HEK293 (cell line): ENCODE measurements around the gene RNF217.
A peak's percentile ranks its signal among the peaks of the same experiment; 100 is the strongest.

Experiments used
- CTCF ChIA-PET: fragments of 350-600 bp; formaldehyde crosslinking; extraction: SDS; loops from one replicate; lab custom pipeline; 2021; ENCODE audit warnings: antibody characterized with exemption; lab: Yijun Ruan, JAX
- POLR2A ChIA-PET: fragments of 300-600 bp; formaldehyde crosslinking; extraction: SDS; loops from one replicate; lab custom pipeline; 2020; ENCODE audit warnings: antibody characterized with exemption, inconsistent platforms; lab: Yijun Ruan, JAX
- H3K27ac ChIP-seq: fragments of 200-500 bp; sonication (Bioruptor generic); 2 replicates; pipeline ENCODE4 v1.5.1; 2014; ENCODE audit warnings: low read depth, low read length, control low read depth, inconsistent platforms; ENCODE audit errors: extremely low read depth
- H3K36me3 ChIP-seq, 2 experiments: fragments of 200-500 bp in 1 of 2; sonication (Bioruptor generic) in 1 of 2; 1 replicate in 1 of 2; 2 replicates in 1 of 2; pipeline ENCODE4 v1.5.1; 2014 to 2017; ENCODE audit warnings: inconsistent platforms in 2 of 2, low read length in 2 of 2; ENCODE audit not compliant: control insufficient read depth in 2 of 2, insufficient read depth in 1 of 2
- H3K4me1 ChIP-seq: fragments of 200-500 bp; sonication (Bioruptor generic); 2 replicates; pipeline ENCODE4 v1.5.1; 2014; ENCODE audit warnings: mild to moderate bottlenecking, low read length, inconsistent platforms; ENCODE audit not compliant: control insufficient read depth, insufficient read depth
- H3K4me3 ChIP-seq: 2 replicates; pipeline ENCODE4 v1.5.1; 2011; ENCODE audit warnings: low read depth, mild to moderate bottlenecking, control low read depth, low read length, moderate library complexity
- H3K9me3 ChIP-seq: fragments of 200-500 bp; sonication (Bioruptor generic); 2 replicates; pipeline ENCODE4 v1.5.1; 2014; ENCODE audit warnings: low read depth, low read length, inconsistent platforms; ENCODE audit not compliant: control insufficient read depth, insufficient read depth
- EGR2 ChIP-seq: fragments of 450-650 bp; formaldehyde crosslinking; IDR thresholded peaks from 2 replicates; pipeline ENCODE4 v1.5.1; 2016; ENCODE audit warnings: low read depth, missing biosample characterization, missing genetic modification characterization
- GLIS1 ChIP-seq: fragments of 450-650 bp; formaldehyde crosslinking; IDR thresholded peaks from 2 replicates; pipeline ENCODE4 v1.5.1; 2016; ENCODE audit warnings: missing biosample characterization, missing genetic modification characterization
- KLF16 ChIP-seq: fragments of 450-650 bp; formaldehyde crosslinking; IDR thresholded peaks from 2 replicates; pipeline ENCODE4 v1.5.1; 2017; ENCODE audit warnings: missing biosample characterization, missing genetic modification characterization
- OSR2 ChIP-seq: fragments of 450-650 bp; formaldehyde crosslinking; IDR thresholded peaks from 2 replicates; pipeline ENCODE4 v1.5.1; 2016; ENCODE audit warnings: missing biosample characterization, missing genetic modification characterization
- SALL2 ChIP-seq: fragments of 450-650 bp; formaldehyde crosslinking; IDR thresholded peaks from 2 replicates; pipeline ENCODE4 v1.5.0; 2017; ENCODE audit warnings: missing biosample characterization, mild to moderate bottlenecking, missing genetic modification characterization, borderline replicate concordance
- SETDB1 ChIP-seq: IDR thresholded peaks from one replicate; pipeline ENCODE4 v1.6.1; 2017; ENCODE audit warnings: mild to moderate bottlenecking, low read length, moderate library complexity, mixed read lengths; ENCODE audit not compliant: insufficient read length
- SP3 ChIP-seq: fragments of 450-650 bp; formaldehyde crosslinking; IDR thresholded peaks from 2 replicates; pipeline ENCODE4 v1.5.1; 2016; ENCODE audit warnings: missing biosample characterization, missing genetic modification characterization
- SP7 ChIP-seq: fragments of 450-650 bp; formaldehyde crosslinking; IDR thresholded peaks from 2 replicates; pipeline ENCODE4 v1.5.1; 2016; ENCODE audit warnings: missing biosample characterization, missing genetic modification characterization
- ZFHX2 ChIP-seq: fragments of 450-650 bp; formaldehyde crosslinking; conservative IDR thresholded peaks from 2 replicates; pipeline ENCODE4 v1.5.1; 2016; ENCODE audit warnings: missing biosample characterization, missing genetic modification characterization
- ZFP3 ChIP-seq: fragments of 450-650 bp; formaldehyde crosslinking; IDR thresholded peaks from 2 replicates; pipeline ENCODE4 v1.5.1; 2016; ENCODE audit warnings: low read depth, missing biosample characterization, missing genetic modification characterization
- ZNF121 ChIP-seq: fragments of 450-650 bp; formaldehyde crosslinking; IDR thresholded peaks from 2 replicates; pipeline ENCODE4 v1.5.1; 2016; ENCODE audit warnings: missing biosample characterization, missing genetic modification characterization
- ZNF214 ChIP-seq: fragments of 450-650 bp; formaldehyde crosslinking; IDR thresholded peaks from 2 replicates; pipeline ENCODE4 v1.5.1; 2017; ENCODE audit warnings: missing biosample characterization, mild to moderate bottlenecking, missing genetic modification characterization, borderline replicate concordance
- ZNF292 ChIP-seq: fragments of 450-650 bp; formaldehyde crosslinking; IDR thresholded peaks from 2 replicates; pipeline ENCODE4 v1.5.1; 2016; ENCODE audit warnings: low read depth, missing biosample characterization, missing genetic modification characterization, borderline replicate concordance
- ZNF37A ChIP-seq: fragments of 450-650 bp; IDR thresholded peaks from 2 replicates; pipeline ENCODE4 v1.5.1; 2018; ENCODE audit warnings: missing biosample characterization, missing genetic modification characterization
- ZNF391 ChIP-seq: fragments of 450-650 bp; formaldehyde crosslinking; IDR thresholded peaks from 2 replicates; pipeline ENCODE4 v1.5.1; 2016; ENCODE audit warnings: low read depth, missing biosample characterization, missing genetic modification characterization, borderline replicate concordance
- ZNF548 ChIP-seq: fragments of 450-650 bp; formaldehyde crosslinking; IDR thresholded peaks from 2 replicates; pipeline ENCODE4 v1.5.1; 2016; ENCODE audit warnings: missing biosample characterization, missing genetic modification characterization
- ZNF555 ChIP-seq: fragments of 450-650 bp; formaldehyde crosslinking; conservative IDR thresholded peaks from 2 replicates; pipeline ENCODE4 v1.5.1; 2017; ENCODE audit warnings: missing biosample characterization, mild to moderate bottlenecking, missing genetic modification characterization, inconsistent platforms
- ZNF560 ChIP-seq: fragments of 450-650 bp; formaldehyde crosslinking; IDR thresholded peaks from 2 replicates; pipeline ENCODE4 v1.5.1; 2017; ENCODE audit warnings: missing biosample characterization, missing genetic modification characterization, borderline replicate concordance
- ZNF596 ChIP-seq: fragments of 450-650 bp; IDR thresholded peaks from 2 replicates; pipeline ENCODE4 v1.5.0; 2018; ENCODE audit warnings: missing biosample characterization, mild to moderate bottlenecking, missing genetic modification characterization, moderate library complexity
- ZNF785 ChIP-seq: fragments of 450-650 bp; formaldehyde crosslinking; IDR thresholded peaks from 2 replicates; pipeline ENCODE4 v1.5.1; 2016; ENCODE audit warnings: missing biosample characterization, missing genetic modification characterization
- ZSCAN30 ChIP-seq: fragments of 450-650 bp; IDR thresholded peaks from 2 replicates; pipeline ENCODE4 v1.5.1; 2018; ENCODE audit warnings: missing biosample characterization, mild to moderate bottlenecking, missing genetic modification characterization, moderate library complexity
- TF ChIP-seq, protein P1 (sequence below): fragments of 450-650 bp; formaldehyde crosslinking; IDR thresholded peaks from 2 replicates; pipeline ENCODE4 v1.5.1; 2017; ENCODE audit warnings: missing biosample characterization, missing genetic modification characterization
- TF ChIP-seq, protein P2 (sequence below): fragments of 450-650 bp; formaldehyde crosslinking; IDR thresholded peaks from 2 replicates; pipeline ENCODE4 v1.5.1; 2016; ENCODE audit warnings: missing biosample characterization, missing genetic modification characterization, low read depth
- TF ChIP-seq, protein P3 (sequence below): fragments of 450-650 bp; formaldehyde crosslinking; IDR thresholded peaks from 2 replicates; pipeline ENCODE4 v1.5.1; 2016; ENCODE audit warnings: missing biosample characterization, missing genetic modification characterization
- TF ChIP-seq, protein P4 (sequence below): fragments of 450-650 bp; formaldehyde crosslinking; IDR thresholded peaks from 2 replicates; pipeline ENCODE4 v1.5.1; 2016; ENCODE audit warnings: missing biosample characterization, missing genetic modification characterization

Gene RNF217

DNA sequence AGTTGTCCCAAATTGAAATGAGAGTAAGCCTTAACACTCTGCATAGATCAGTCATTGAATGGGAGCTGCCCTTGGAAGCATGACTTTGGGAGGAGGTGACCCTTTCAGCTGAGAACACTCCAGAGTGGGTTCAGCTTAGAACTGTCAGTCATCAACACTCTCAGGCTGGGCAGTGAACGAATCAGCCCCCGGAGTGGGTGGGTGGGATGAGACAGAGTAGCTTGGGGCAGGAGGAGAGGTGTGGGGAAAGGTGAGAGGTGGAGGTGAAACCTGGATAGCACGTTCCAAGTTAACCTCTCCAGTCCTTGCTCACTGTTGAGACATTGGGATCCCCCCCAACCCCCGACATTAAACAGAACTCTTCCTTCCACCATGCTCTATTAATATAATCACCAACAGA is 136.0 kb downstream of the RNF217 start:
- H3K27ac ChIP-seq, result no peak overlapping the region
- peaks cover 3% of the 10 kb centered on the region for H3K4me1 ChIP-seq
- H3K4me3 ChIP-seq, result no peak overlapping the region
- POLR2A ChIA-PET, result no interaction called here
- no peaks in the 10 kb centered on the region for H3K9me3 ChIP-seq
- CTCF ChIA-PET, result interaction anchor here (1.4 to 4.3 kb wide), 2 partner anchors 15 to 32 kb away, joined by 4 to 28 read pairs; no protein-coding TSS in a partner anchor
- TF ChIP-seq EGR2 (tag by site-specific recombination) (peak; percentile 74; the same call in 1 of the 2 replicates), SP3 (tag by site-specific recombination) (no peak), ZFHX2 (peak; percentile 50; the same call in 1 of the 2 replicates)
- TF ChIP-seq, protein P1, sequence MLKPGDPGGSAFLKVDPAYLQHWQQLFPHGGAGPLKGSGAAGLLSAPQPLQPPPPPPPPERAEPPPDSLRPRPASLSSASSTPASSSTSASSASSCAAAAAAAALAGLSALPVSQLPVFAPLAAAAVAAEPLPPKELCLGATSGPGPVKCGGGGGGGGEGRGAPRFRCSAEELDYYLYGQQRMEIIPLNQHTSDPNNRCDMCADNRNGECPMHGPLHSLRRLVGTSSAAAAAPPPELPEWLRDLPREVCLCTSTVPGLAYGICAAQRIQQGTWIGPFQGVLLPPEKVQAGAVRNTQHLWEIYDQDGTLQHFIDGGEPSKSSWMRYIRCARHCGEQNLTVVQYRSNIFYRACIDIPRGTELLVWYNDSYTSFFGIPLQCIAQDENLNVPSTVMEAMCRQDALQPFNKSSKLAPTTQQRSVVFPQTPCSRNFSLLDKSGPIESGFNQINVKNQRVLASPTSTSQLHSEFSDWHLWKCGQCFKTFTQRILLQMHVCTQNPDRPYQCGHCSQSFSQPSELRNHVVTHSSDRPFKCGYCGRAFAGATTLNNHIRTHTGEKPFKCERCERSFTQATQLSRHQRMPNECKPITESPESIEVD (tag by site-specific recombination), result no peak
- H3K36me3 ChIP-seq, result no peaks in the 10 kb centered on the region

DNA sequence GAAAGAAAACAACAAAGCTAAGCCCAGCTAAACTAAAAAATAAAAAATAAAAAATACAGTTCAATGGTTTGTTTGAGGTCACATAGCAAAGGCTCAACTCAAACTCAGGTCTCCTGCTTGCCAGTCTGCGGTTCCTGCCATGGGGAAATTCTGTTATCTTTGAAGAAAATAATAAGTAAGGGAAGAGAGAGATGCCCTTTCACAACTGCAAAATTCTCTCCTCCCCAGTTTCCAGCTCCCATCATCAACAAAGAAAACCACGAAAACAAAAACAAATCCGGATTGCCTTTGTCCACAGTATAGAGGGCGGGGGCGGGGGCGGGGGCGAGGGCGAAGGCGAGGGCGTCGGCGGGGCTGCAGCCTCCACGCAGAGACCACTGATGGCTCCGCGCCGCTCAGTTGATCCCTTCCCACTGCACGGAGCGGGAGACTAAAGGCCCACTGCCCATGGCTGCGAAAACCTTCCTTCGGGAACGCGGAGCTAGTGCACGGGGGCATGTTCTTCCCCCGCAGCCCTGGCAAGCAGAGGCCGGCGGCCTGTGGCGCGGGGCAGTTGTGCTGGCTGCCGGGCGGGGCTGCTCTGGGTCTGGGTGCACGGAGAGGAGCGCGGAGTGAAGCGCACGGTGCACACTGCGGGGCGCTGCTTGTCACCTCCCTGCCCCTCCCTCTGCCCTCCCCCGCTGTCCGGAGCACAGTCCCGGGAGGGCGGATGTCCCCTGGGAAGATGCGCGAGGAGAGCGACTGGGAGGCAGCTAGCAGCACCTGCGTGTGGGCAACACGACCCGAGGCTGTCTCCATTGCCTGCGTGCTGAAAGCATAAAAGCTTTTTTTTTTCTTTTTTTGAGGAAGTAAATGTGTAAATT is 137.2 kb downstream of the RNF217 start:
- ChIA-PET POLR2A (interaction anchor here (0.6 to 1.8 kb wide), 6 partner anchors 13 to 138 kb away, joined by 3 to 8 read pairs (median 4); no protein-coding TSS in a partner anchor), CTCF (interaction anchor here (0.7 to 4.3 kb wide), 4 partner anchors 10 to 195 kb away, joined by 3 to 28 read pairs (median 5); no protein-coding TSS in a partner anchor)
- TF ChIP-seq ZNF548 (no peak), SP7 (tag by site-specific recombination) (peak; percentile 79), SALL2 (tag by site-specific recombination) (no peak), ZNF555 (tag by site-specific recombination) (no peak), ZNF214 (tag by site-specific recombination) (no peak), ZNF37A (no peak), ZNF391 (peak; percentile 65; the same call in 1 of the 2 replicates), ZSCAN30 (tag by site-specific recombination) (peak; percentile 95), ZFP3 (tag by site-specific recombination) (0 out of 2 replicates have a peak, but pooled peaks have one; percentile 43), ZNF596 (tag by site-specific recombination) (peak; percentile 45), KLF16 (tag by site-specific recombination) (peak; percentile 83), ZNF785 (no peak), ZNF560 (tag by site-specific recombination) (no peak), OSR2 (tag by site-specific recombination) (0 out of 2 replicates have a peak, but pooled peaks have one; percentile 41), ZNF292 (tag by site-specific recombination) (no peak), SETDB1 (no peak), ZNF121 (tag by site-specific recombination) (no peak), GLIS1 (peak; percentile 96)
- TF ChIP-seq, protein P2, sequence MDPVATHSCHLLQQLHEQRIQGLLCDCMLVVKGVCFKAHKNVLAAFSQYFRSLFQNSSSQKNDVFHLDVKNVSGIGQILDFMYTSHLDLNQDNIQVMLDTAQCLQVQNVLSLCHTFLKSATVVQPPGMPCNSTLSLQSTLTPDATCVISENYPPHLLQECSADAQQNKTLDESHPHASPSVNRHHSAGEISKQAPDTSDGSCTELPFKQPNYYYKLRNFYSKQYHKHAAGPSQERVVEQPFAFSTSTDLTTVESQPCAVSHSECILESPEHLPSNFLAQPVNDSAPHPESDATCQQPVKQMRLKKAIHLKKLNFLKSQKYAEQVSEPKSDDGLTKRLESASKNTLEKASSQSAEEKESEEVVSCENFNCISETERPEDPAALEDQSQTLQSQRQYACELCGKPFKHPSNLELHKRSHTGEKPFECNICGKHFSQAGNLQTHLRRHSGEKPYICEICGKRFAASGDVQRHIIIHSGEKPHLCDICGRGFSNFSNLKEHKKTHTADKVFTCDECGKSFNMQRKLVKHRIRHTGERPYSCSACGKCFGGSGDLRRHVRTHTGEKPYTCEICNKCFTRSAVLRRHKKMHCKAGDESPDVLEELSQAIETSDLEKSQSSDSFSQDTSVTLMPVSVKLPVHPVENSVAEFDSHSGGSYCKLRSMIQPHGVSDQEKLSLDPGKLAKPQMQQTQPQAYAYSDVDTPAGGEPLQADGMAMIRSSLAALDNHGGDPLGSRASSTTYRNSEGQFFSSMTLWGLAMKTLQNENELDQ, result no peak
- TF ChIP-seq, protein P3, sequence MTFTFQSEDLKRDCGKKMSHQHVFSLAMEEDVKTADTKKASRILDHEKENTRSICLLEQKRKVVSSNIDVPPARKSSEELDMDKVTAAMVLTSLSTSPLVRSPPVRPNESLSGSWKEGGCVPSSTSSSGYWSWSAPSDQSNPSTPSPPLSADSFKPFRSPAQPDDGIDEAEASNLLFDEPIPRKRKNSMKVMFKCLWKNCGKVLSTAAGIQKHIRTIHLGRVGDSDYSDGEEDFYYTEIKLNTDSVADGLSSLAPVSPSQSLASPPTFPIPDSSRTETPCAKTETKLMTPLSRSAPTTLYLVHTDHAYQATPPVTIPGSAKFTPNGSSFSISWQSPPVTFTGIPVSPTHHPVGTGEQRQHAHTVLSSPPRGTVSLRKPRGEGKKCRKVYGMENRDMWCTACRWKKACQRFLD (tag by site-specific recombination), result no peak
- TF ChIP-seq, protein P4, sequence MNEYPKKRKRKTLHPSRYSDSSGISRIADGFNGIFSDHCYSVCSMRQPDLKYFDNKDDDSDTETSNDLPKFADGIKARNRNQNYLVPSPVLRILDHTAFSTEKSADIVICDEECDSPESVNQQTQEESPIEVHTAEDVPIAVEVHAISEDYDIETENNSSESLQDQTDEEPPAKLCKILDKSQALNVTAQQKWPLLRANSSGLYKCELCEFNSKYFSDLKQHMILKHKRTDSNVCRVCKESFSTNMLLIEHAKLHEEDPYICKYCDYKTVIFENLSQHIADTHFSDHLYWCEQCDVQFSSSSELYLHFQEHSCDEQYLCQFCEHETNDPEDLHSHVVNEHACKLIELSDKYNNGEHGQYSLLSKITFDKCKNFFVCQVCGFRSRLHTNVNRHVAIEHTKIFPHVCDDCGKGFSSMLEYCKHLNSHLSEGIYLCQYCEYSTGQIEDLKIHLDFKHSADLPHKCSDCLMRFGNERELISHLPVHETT (tag by site-specific recombination), result 0 out of 2 replicates have a peak, but pooled peaks have one; percentile 21

More for the DNA sequence above, 137.2 kb downstream of the RNF217 start:
- H3K36me3 ChIP-seq, result no peaks in the 10 kb centered on the region
- no peaks in the 10 kb centered on the region for H3K9me3 ChIP-seq
- peaks cover 3% of the 10 kb centered on the region for H3K4me1 ChIP-seq
- H3K27ac ChIP-seq, result peak overlapping the region; percentile 57; the same call in 1 of the 2 replicates
- H3K4me3 ChIP-seq, result peak overlapping the region; percentile 72
